Measurements from ENCODE around the gene HMCN2. TPM values are rescaled to one million over a fixed set of nuclear protein-coding genes. Genes with fewer than 3 reads are reported as not detected.
A peak's percentile ranks its signal among the peaks of the same experiment; 100 is the strongest.

The HMCN2 gene
- total RNA-seq, 1 experiment from 2014 or later = 1.6 TPM

DNA sequence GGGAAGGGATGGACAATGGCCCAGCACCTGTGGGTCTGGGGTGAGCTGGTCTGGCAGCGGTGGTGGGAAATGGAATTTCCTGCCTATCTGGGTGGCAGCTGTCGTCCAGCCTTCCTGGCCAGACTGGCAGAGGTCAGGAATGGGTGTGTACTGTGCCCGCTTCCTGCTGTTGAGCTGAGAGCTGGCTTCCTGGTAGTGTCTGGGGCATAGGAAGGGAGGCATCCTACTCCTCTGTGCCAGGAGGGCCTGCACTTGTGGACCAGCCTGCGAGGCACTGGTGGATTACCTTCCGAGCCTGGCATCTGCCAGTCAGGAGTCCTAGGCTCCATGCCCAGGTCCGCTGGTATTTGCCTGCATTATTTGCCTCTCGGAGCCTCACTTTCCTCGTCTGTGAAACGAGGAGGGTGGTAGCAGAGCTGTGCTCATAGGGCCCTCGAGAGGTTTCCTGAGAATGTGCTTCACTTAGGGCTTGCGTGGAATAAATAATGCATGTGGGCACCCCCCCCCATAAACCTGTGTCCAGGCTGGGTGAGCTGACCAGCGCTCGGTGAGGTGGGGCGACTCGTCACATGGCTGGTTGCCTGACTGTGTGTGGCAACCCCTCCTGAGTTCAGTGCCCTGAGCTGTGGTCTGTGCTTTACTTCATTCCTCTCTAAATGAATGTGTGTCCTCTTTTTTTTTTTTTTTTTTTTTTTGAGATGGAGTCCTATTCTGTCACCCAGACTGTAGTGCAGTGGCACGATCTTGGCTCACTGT, 47.7 kb downstream of the HMCN2 start:
- peak in 1 of 2 experiments; percentile 60 for DNase-seq
- ChIA-PET POLR2A (ENCODE audit: unreplicated experiment) (no interaction called here), CTCF (no interaction called here)
- Histone ChIP-seq H2AFZ (no peak overlapping the region), H3K27me3 (ENCODE audit: insufficient read depth, low read depth) (0 out of 2 replicates have a peak, but pooled peaks cover 6% of the 10 kb centered on the region), H3K9me3 (ENCODE audit: insufficient read depth, low read depth) (no peaks in the 10 kb centered on the region), H3K36me3 (ENCODE audit: low read depth) (no peaks in the 10 kb centered on the region), H3K9me2 (ENCODE audit: insufficient read depth) (no peaks in the 10 kb centered on the region), H3K27ac (no peak overlapping the region), H4K20me1 (ENCODE audit: insufficient read depth) (0 out of 2 replicates have a peak, but pooled peaks cover 5% of the 10 kb centered on the region), H3K4me2 (no peak overlapping the region), H3K79me2 (ENCODE audit: low read depth) (no peaks in the 10 kb centered on the region), H3K4me3 (no peak overlapping the region), H3K4me1 (replicated peaks; ENCODE audit: insufficient read depth) (no peaks in the 10 kb centered on the region), H3F3A (ENCODE audit: insufficient read depth, low read depth) (no peaks in the 10 kb centered on the region; the same call in 1 of the 2 replicates)
- no TSS peak for BruUV-seq (replicated peaks)
- intact Hi-C loops (cut with micrococcal nuclease; ENCODE audit: unreplicated experiment) = no loop called here
- TF ChIP-seq, protein P1, sequence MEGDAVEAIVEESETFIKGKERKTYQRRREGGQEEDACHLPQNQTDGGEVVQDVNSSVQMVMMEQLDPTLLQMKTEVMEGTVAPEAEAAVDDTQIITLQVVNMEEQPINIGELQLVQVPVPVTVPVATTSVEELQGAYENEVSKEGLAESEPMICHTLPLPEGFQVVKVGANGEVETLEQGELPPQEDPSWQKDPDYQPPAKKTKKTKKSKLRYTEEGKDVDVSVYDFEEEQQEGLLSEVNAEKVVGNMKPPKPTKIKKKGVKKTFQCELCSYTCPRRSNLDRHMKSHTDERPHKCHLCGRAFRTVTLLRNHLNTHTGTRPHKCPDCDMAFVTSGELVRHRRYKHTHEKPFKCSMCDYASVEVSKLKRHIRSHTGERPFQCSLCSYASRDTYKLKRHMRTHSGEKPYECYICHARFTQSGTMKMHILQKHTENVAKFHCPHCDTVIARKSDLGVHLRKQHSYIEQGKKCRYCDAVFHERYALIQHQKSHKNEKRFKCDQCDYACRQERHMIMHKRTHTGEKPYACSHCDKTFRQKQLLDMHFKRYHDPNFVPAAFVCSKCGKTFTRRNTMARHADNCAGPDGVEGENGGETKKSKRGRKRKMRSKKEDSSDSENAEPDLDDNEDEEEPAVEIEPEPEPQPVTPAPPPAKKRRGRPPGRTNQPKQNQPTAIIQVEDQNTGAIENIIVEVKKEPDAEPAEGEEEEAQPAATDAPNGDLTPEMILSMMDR (conservative IDR thresholded peaks at IDR 0.05) = no peak

DNA sequence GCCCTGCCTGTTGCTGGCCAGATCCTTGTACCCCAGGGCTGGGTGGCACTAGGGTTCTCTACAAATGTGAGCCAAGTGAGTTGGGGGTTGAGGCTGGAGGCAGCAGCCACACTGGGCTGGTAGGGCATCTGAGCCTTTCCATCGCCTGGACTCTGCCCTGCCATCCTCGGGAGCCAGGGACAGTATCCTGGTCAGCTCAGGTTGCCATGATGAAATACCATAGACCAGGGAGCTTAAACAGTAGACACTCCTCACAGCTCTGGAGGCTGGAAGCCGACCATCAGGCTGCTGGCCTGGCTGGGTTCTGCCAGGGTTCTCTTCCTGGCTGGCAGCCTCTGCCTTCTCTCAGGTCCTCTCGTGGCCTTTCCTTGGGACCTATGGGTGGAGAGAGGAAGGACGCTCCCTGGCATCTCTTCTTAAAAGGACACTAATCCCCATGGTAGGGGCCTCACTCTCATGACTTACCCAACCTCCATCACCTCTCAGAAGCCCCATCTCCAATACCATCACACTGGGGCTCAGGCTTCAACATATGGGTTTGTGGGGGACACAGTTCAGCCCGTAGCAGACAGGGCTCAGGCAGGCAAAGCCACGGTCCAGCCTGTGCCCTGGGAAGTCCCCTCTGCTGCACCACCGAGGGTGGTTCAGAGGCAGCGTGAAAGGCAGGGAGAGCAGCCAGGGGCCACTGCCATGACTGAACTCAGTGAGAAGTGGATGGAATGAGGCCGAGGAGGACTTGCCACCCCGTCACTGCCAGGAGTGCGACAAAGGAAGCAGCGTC, 50.1 kb downstream of the HMCN2 start:
- POLR2A ChIA-PET (ENCODE audit: unreplicated experiment) = no interaction called here
- H3K27ac ChIP-seq = no peak overlapping the region
- H2AFZ ChIP-seq = no peak overlapping the region

DNA sequence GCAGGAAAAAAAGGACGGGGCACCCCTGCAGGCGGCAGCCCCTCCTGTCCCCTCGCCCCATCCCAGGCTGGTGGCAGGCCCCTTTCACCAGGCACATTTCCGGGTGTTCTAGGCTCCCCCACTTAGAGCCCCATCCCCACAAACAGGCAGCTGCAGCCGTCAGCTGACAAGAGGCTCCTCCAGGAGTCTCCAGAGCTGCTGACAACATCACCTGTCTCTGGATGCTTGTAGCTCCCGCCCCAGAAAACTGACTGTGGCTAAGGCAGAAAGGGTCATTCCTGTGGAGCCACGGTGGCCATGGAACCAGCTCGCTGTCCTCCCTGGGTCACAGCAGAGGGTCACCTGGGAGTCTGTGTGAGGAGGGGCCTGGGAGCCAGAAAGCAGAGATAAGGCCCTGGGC, 50.9 kb downstream of the HMCN2 start:
- Histone ChIP-seq H3K36me3 (ENCODE audit: low read depth) (no peaks in the 10 kb centered on the region), H3K9me3 (ENCODE audit: insufficient read depth, low read depth) (no peaks in the 10 kb centered on the region), H2AFZ (no peak overlapping the region), H4K20me1 (ENCODE audit: insufficient read depth) (0 out of 2 replicates have a peak, but pooled peaks cover 5% of the 10 kb centered on the region), H3K4me1 (replicated peaks; ENCODE audit: insufficient read depth) (no peaks in the 10 kb centered on the region), H3K27me3 (ENCODE audit: insufficient read depth, low read depth) (peaks cover 25% of the 10 kb centered on the region), H3K79me2 (ENCODE audit: low read depth) (no peaks in the 10 kb centered on the region), H3F3A (ENCODE audit: insufficient read depth, low read depth) (no peaks in the 10 kb centered on the region; the same call in 1 of the 2 replicates), H3K27ac (no peak overlapping the region), H3K9me2 (ENCODE audit: insufficient read depth) (no peaks in the 10 kb centered on the region), H3K4me3 (no peak overlapping the region), H3K4me2 (no peak overlapping the region)
- BruUV-seq (replicated peaks) = no TSS peak
- intact Hi-C loops (cut with micrococcal nuclease; ENCODE audit: unreplicated experiment) = no loop called here
- ChIA-PET POLR2A (ENCODE audit: unreplicated experiment) (no interaction called here), CTCF (no interaction called here)
- TF ChIP-seq, protein P1 (conservative IDR thresholded peaks at IDR 0.05) = no peak
- TF ChIP-seq EZH2 (IDR thresholded peaks at IDR 0.05; ENCODE audit: low read depth) = no peak
- no peak for DNase-seq

More for the DNA sequence above, 50.1 kb downstream of the HMCN2 start:
- no peaks in the 10 kb centered on the region for H3K9me3 ChIP-seq (ENCODE audit: insufficient read depth, low read depth)
- no peak overlapping the region for H3K4me2 ChIP-seq
- H3K79me2 ChIP-seq (ENCODE audit: low read depth) = no peaks in the 10 kb centered on the region
- 0 out of 2 replicates have a peak, but pooled peaks cover 5% of the 10 kb centered on the region for H4K20me1 ChIP-seq (ENCODE audit: insufficient read depth)
- BruUV-seq (replicated peaks) = no TSS peak
- H3K36me3 ChIP-seq (ENCODE audit: low read depth) = no peaks in the 10 kb centered on the region
- no peak overlapping the region for H3K4me3 ChIP-seq
- intact Hi-C loops (cut with micrococcal nuclease; ENCODE audit: unreplicated experiment) = no loop called here
- TF ChIP-seq EZH2 (IDR thresholded peaks at IDR 0.05; ENCODE audit: low read depth) = no peak
- H3F3A ChIP-seq (ENCODE audit: insufficient read depth, low read depth) = no peaks in the 10 kb centered on the region; the same call in 1 of the 2 replicates
- CTCF ChIA-PET = no interaction called here
- DNase-seq = no peak
- no peaks in the 10 kb centered on the region for H3K4me1 ChIP-seq (replicated peaks; ENCODE audit: insufficient read depth)
- peaks cover 17% of the 10 kb centered on the region; the same call in 1 of the 2 replicates for H3K27me3 ChIP-seq (ENCODE audit: insufficient read depth, low read depth)
- no peaks in the 10 kb centered on the region for H3K9me2 ChIP-seq (ENCODE audit: insufficient read depth)
